ENCODE results near the gene GPRC5C.

GRCh38 chr17:74431568-74432423 is at the start of gene GPRC5C:
- no peak for TF ChIP-seq CTCF (IDR thresholded peaks at IDR 0.05)
- peak in 1 of 2 donors; percentile 41 for TF ChIP-seq POLR2A (IDR thresholded peaks at IDR 0.05)

Data from heart left ventricle (tissue), 13 donors.